Suppressor macrophage treated with lipopolysaccharide for 4 hours (primary cell): Measurements from ENCODE around the gene PELO.
"Not testable (repeated sequence)": the region's sequence is repeated elsewhere in the genome, so short reads cannot be mapped to it uniquely, and the experiment has no call there.

ENCODE experiments used
- DNase-seq: peaks from one replicate; pipeline ENCODE4 v3.0.0-alpha.2; 2020

Gene PELO

GRCh38 chr5:52802272-52802973 is 14.7 kb downstream of the PELO start:
- no peak for DNase-seq

GRCh38 chr5:52802974-52803336 is 15.2 kb downstream of the PELO start:
- no peak for DNase-seq

GRCh38 chr5:52804387-52804791 is 16.7 kb downstream of the PELO start:
- DNase-seq: no peak

GRCh38 chr5:52804981-52805380 is 17.3 kb downstream of the PELO start:
- DNase-seq: no peak

GRCh38 chr5:52805615-52806014 is 17.9 kb downstream of the PELO start:
- no peak for DNase-seq

GRCh38 chr5:52807037-52807436 is 19.3 kb downstream of the PELO start:
- no peak for DNase-seq

GRCh38 chr5:52807723-52808122 is 20.0 kb downstream of the PELO start:
- DNase-seq: no peak

- no peak for DNase-seq
Observed at GRCh38 chr5:52808316-52808901, 20.7 kb downstream of the PELO start.

- peak; percentile 76 for DNase-seq
Observed at GRCh38 chr5:52809884-52810283, 22.2 kb downstream of the PELO start.

- no peak for DNase-seq
Observed at GRCh38 chr5:52810426-52810825, 22.7 kb downstream of the PELO start.

- DNase-seq: peak; percentile 89
Observed at GRCh38 chr5:52811067-52811749, 23.5 kb downstream of the PELO start.

- DNase-seq: no peak
Observed at GRCh38 chr5:52814352-52815148, 26.8 kb downstream of the PELO start.

GRCh38 chr5:52817818-52818217 is 30.1 kb downstream of the PELO start:
- no peak for DNase-seq

GRCh38 chr5:52818360-52818759 is 30.6 kb downstream of the PELO start:
- DNase-seq: no peak

- not testable (repeated sequence) for DNase-seq
Observed at GRCh38 chr5:52818807-52819206, 31.1 kb downstream of the PELO start.

- DNase-seq: no peak
Observed at GRCh38 chr5:52821901-52822300, 34.2 kb downstream of the PELO start.

- no peak for DNase-seq
Observed at GRCh38 chr5:52822437-52822836, 34.7 kb downstream of the PELO start.

- DNase-seq: no peak
Observed at GRCh38 chr5:52824827-52825226, 37.1 kb downstream of the PELO start.

GRCh38 chr5:52825826-52826225 is 38.1 kb downstream of the PELO start:
- no peak for DNase-seq

GRCh38 chr5:52827815-52828214 is 40.1 kb downstream of the PELO start:
- DNase-seq: no peak

GRCh38 chr5:52829664-52830063 is 41.9 kb downstream of the PELO start:
- DNase-seq: no peak

- DNase-seq: no peak
Observed at GRCh38 chr5:52830650-52831049, 42.9 kb downstream of the PELO start.

GRCh38 chr5:52831786-52832511 is 44.2 kb downstream of the PELO start:
- peak; percentile 21 for DNase-seq
